OCI-LY3 (cell line): ENCODE data around the gene CHKA.

Experiments
- CTCF ChIP-seq: fragments of 200-600, 300-600 bp; sonication (generic); IDR thresholded peaks from 2 replicates; pipeline ENCODE4 v1.5.1; 2014; ENCODE audit warnings: antibody characterized with exemption, low read length, low read depth
- EZH2phosphoT487 ChIP-seq: fragments of 200-600 bp; shearing (Covaris generic); IDR thresholded peaks from 2 replicates; pipeline ENCODE4 v1.6.1; 2018; ENCODE audit warnings: antibody characterized with exemption, mixed run types, low read depth

GRCh38 chr11:68090287-68090686 is 30.9 kb downstream of the CHKA start:
- no peak for TF ChIP-seq CTCF
- TF ChIP-seq EZH2phosphoT487, result no peak
